Stomach (tissue), 9 donors: ENCODE results near the gene ZNF185. TPM values are rescaled to one million over a fixed set of nuclear protein-coding genes. Genes with fewer than 3 reads are reported as not detected.
A peak's percentile ranks its signal among the peaks of the same experiment; 100 is the strongest.
"Not testable (repeated sequence)": the region's sequence is repeated elsewhere in the genome, so short reads cannot be mapped to it uniquely, and the experiment has no call there.

Source experiments
- DNase-seq, 2 donors: peaks; one replicate each; pipeline versions ENCODE4 v3.0.0 to v3.0.0-alpha.2; 2013 to 2019
- H3K27ac ChIP-seq, 5 donors: fragments of 200-600 bp in 4 of 5; sonication (generic) in 4 of 5; one replicate each; pipeline ENCODE4 v1.5.1; 2013 to 2019; ENCODE audit warnings: mild to moderate bottlenecking in 1 of 5, moderate library complexity in 1 of 5
- H3K27me3 ChIP-seq, 3 donors: fragments of 200-600 bp; sonication (generic); one replicate each; pipeline ENCODE4 v1.5.1; 2017 to 2019; ENCODE audit warnings: mixed run types in 1 of 3
- H3K36me3 ChIP-seq, 4 donors: fragments of 200-600 bp; sonication (generic); 1 replicate in 3 of 4; 2 replicates in 1 of 4; pipeline ENCODE4 v1.5.1; 2016 to 2019
- H3K4me1 ChIP-seq, 4 donors: fragments of 200-600 bp; sonication (generic); one replicate each; pipeline ENCODE4 v1.5.1; 2016 to 2019
- H3K4me3 ChIP-seq, 4 donors: fragments of 200-600 bp; sonication (generic) in 3 of 4; one replicate each; pipeline ENCODE4 v1.5.1; 2016 to 2019; ENCODE audit warnings: mild to moderate bottlenecking in 1 of 4
- H3K9me3 ChIP-seq, 4 donors: fragments of 200-600 bp; sonication (generic); one replicate each; pipeline ENCODE4 v1.5.1; 2016 to 2019
- CTCF ChIP-seq, 7 experiments: fragments of 450-650 bp in 4 of 7; fragments of 200-600 bp in 3 of 7; sonication (generic) in 3 of 7; IDR thresholded peaks; one replicate each; pipeline ENCODE4 v1.5.1; 2016 to 2019; ENCODE audit warnings: antibody characterized with exemption in 7 of 7, control low read depth in 2 of 7, mild to moderate bottlenecking in 1 of 7
- EP300 ChIP-seq: sonication (generic); formaldehyde crosslinking; IDR thresholded peaks from one replicate; pipeline ENCODE4 v1.6.1; 2017; ENCODE audit warnings: antibody characterized with exemption
- POLR2A ChIP-seq, 4 donors: fragments of 450-650 bp; IDR thresholded peaks; one replicate each; pipeline ENCODE4 v1.6.1; 2016; ENCODE audit warnings: antibody characterized with exemption in 4 of 4, control low read depth in 2 of 4, mild to moderate bottlenecking in 1 of 4, moderate library complexity in 1 of 4
- POLR2AphosphoS5 ChIP-seq, 3 donors: sonication (generic); formaldehyde crosslinking; IDR thresholded peaks; one replicate each; pipeline ENCODE4 v1.6.1; 2016; ENCODE audit warnings: antibody characterized with exemption in 3 of 3
- WGBS, 5 donors: extraction: QIAGEN DNeasy Blood & Tissue Kit in 3 of 5; methylation state at CpG; one replicate each; pipeline versions ENCODE4 v1.1.5 to v1.1.7; 2013 to 2018; 5-methylcytosine and 5-hydroxymethylcytosine counted together
- intact Hi-C: fragments of 100-400 bp; cut with DNase I; formaldehyde crosslinking; loops from one replicate; pipeline ENCODE4 v1.15.1; 2023; ENCODE audit warnings: low total_unique reads
- polyA plus RNA-seq, 3 donors: library from polyadenylated mRNA; stranded (reverse); fragments of 200-250 nt; gene quantifications; one replicate each; pipeline ENCODE4 v1.2.3, GENCODE V29; 2013
- total RNA-seq, 5 donors: library from RNA; depleted of rRNA; stranded (reverse); fragments of >200 nt; gene quantifications; one replicate each; pipeline versions ENCODE4 v1.1.0 to v1.2.3, GENCODE V29; 2014 to 2016
- donor health status: healthy with polysubstance abuse.
- donor health status: Bipolar disorder and iron deficiency.
- donor health status: healthy.

ZNF185 gene
- total and polyA plus RNA-seq, 8 donors = 1.2 to 48.2 (median 4.5) TPM

- no peaks in the 10 kb centered on the region for H3K9me3 ChIP-seq
- TF ChIP-seq POLR2AphosphoS5 (IDR thresholded peaks at IDR 0.05) = no peak
- TF ChIP-seq POLR2A (IDR thresholded peaks at IDR 0.05) = no peak
- no peak for TF ChIP-seq CTCF (IDR thresholded peaks at IDR 0.05)
- TF ChIP-seq EP300 = no peak
- H3K27me3 ChIP-seq = no peaks in the 10 kb centered on the region
- no peak for DNase-seq
- intact Hi-C loops = no loop called here
- H3K4me3 ChIP-seq = no peak overlapping the region
- 76 to 89% (median 80%) methylated on average over 2 to 8 of the region's 8 CpGs for WGBS, 5 donors
- peaks cover 0 to 7% (median 0%) of the 10 kb centered on the region in 4 donors for H3K4me1 ChIP-seq
- H3K36me3 ChIP-seq = no peaks in the 10 kb centered on the region
- H3K27ac ChIP-seq = no peak overlapping the region
Measured at GRCh38 chrX:152905081-152905420, 7.2 kb downstream of the ZNF185 start.

GRCh38 chrX:152907084-152907651, 9.3 kb downstream of the ZNF185 start:
- peaks cover 0 to 7% (median 0%) of the 10 kb centered on the region in 4 donors for H3K4me1 ChIP-seq
- TF ChIP-seq EP300 (no peak), POLR2AphosphoS5 (IDR thresholded peaks at IDR 0.05) (no peak)
- no peaks in the 10 kb centered on the region for H3K36me3 ChIP-seq
- WGBS, 5 donors = 51 to 68% (median 63%) methylated on average over 5 to 17 of the region's 17 CpGs
- intact Hi-C loops = no loop called here
- peak in 1 of 2 donors; percentile 74 for DNase-seq
- no peak overlapping the region for H3K4me3 ChIP-seq
- no peaks in the 10 kb centered on the region for H3K27me3 ChIP-seq
- H3K9me3 ChIP-seq = no peaks in the 10 kb centered on the region
- H3K27ac ChIP-seq = no peak overlapping the region

GRCh38 chrX:152908486-152908885, 10.6 kb downstream of the ZNF185 start:
- no peak overlapping the region for H3K27ac ChIP-seq

GRCh38 chrX:152910018-152910417, 12.2 kb downstream of the ZNF185 start:
- H3K9me3 ChIP-seq, H3K4me1 ChIP-seq, H3K36me3 ChIP-seq, DNase-seq, intact Hi-C loops, H3K4me3 ChIP-seq, H3K27me3 ChIP-seq, H3K27ac ChIP-seq: not testable (repeated sequence)
- 85 to 93% (median 90%) methylated on average over 7 of the region's 7 CpGs for whole genome bisulfite sequencing, 5 donors

More at GRCh38 chrX:152908486-152908885, 10.6 kb downstream of the ZNF185 start:
- Histone ChIP-seq H3K27me3 (no peaks in the 10 kb centered on the region), H3K36me3 (no peaks in the 10 kb centered on the region), H3K4me1 (peaks cover 0 to 7% (median 0%) of the 10 kb centered on the region in 4 donors), H3K4me3 (no peak overlapping the region), H3K9me3 (no peaks in the 10 kb centered on the region)
- DNase-seq = no peak
- intact Hi-C loops = no loop called here
- WGBS, 5 donors = 76 to 100% (median 85%) methylated on average over 3 to 14 of the region's 14 CpGs
- TF ChIP-seq POLR2AphosphoS5 (IDR thresholded peaks at IDR 0.05) = no peak
- TF ChIP-seq CTCF (IDR thresholded peaks at IDR 0.05) = no peak
- TF ChIP-seq EP300 = no peak
- TF ChIP-seq POLR2A (IDR thresholded peaks at IDR 0.05) = no peak

- 42 to 67% (median 54%) methylated on average over 4 of the region's 4 CpGs for WGBS, 5 donors
- no peak for TF ChIP-seq POLR2AphosphoS5 (IDR thresholded peaks at IDR 0.05)
- TF ChIP-seq CTCF (IDR thresholded peaks at IDR 0.05) = no peak
- TF ChIP-seq EP300 = no peak
- TF ChIP-seq POLR2A (IDR thresholded peaks at IDR 0.05) = no peak
- no peak for DNase-seq
- Histone ChIP-seq H3K4me1 (peaks cover 0 to 4% (median 0%) of the 10 kb centered on the region in 4 donors), H3K27me3 (no peaks in the 10 kb centered on the region), H3K4me3 (no peak overlapping the region), H3K9me3 (no peaks in the 10 kb centered on the region), H3K36me3 (no peaks in the 10 kb centered on the region), H3K27ac (no peak overlapping the region)
- intact Hi-C loops = no loop called here
Measured at GRCh38 chrX:152912106-152912505, 14.2 kb downstream of the ZNF185 start.
